Measurements from ENCODE around the gene PCSK5. TPM values are rescaled to one million over a fixed set of nuclear protein-coding genes. Genes with fewer than 3 reads are reported as not detected.

The PCSK5 gene
- total RNA-seq, 4 donors from 2014 or later, result 6.5 to 24.3 (median 12.4) TPM

DNA sequence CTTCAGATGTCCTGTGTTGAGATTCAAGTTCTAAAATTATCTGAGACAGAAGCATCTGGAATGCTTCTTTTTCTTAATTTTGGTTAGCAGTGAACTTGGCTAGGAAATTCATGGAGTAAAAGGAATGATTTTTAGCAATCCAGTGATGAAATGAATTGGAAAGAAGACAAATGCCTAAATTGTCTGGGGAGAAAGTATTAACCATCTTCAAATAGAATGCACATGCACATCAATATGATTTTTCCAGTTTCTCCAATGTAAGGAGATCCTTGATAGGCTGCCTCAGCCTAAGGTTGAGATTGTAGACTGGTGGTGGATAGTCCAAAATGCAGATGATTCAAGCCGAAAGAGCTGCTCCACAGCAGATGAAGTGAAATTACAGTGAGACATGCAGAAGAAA is 106.7 kb downstream of the PCSK5 start:
- H3K4me1 ChIP-seq, result no peaks in the 10 kb centered on the region
- H3K9me3 ChIP-seq, result no peaks in the 10 kb centered on the region
- H3K4me3 ChIP-seq, result no peak overlapping the region
- H3K36me3 ChIP-seq, result no peaks in the 10 kb centered on the region
- H3K27ac ChIP-seq, result no peak overlapping the region
- intact Hi-C loops (cut with DNase I; ENCODE audit: low total_unique reads), result no loop called here
- TF ChIP-seq POLR2A (IDR thresholded peaks at IDR 0.05), result no peak
- TF ChIP-seq, protein P1, sequence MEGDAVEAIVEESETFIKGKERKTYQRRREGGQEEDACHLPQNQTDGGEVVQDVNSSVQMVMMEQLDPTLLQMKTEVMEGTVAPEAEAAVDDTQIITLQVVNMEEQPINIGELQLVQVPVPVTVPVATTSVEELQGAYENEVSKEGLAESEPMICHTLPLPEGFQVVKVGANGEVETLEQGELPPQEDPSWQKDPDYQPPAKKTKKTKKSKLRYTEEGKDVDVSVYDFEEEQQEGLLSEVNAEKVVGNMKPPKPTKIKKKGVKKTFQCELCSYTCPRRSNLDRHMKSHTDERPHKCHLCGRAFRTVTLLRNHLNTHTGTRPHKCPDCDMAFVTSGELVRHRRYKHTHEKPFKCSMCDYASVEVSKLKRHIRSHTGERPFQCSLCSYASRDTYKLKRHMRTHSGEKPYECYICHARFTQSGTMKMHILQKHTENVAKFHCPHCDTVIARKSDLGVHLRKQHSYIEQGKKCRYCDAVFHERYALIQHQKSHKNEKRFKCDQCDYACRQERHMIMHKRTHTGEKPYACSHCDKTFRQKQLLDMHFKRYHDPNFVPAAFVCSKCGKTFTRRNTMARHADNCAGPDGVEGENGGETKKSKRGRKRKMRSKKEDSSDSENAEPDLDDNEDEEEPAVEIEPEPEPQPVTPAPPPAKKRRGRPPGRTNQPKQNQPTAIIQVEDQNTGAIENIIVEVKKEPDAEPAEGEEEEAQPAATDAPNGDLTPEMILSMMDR (IDR thresholded peaks at IDR 0.05), result no peak
- H3K27me3 ChIP-seq, result no peaks in the 10 kb centered on the region
- no peak for DNase-seq

DNA sequence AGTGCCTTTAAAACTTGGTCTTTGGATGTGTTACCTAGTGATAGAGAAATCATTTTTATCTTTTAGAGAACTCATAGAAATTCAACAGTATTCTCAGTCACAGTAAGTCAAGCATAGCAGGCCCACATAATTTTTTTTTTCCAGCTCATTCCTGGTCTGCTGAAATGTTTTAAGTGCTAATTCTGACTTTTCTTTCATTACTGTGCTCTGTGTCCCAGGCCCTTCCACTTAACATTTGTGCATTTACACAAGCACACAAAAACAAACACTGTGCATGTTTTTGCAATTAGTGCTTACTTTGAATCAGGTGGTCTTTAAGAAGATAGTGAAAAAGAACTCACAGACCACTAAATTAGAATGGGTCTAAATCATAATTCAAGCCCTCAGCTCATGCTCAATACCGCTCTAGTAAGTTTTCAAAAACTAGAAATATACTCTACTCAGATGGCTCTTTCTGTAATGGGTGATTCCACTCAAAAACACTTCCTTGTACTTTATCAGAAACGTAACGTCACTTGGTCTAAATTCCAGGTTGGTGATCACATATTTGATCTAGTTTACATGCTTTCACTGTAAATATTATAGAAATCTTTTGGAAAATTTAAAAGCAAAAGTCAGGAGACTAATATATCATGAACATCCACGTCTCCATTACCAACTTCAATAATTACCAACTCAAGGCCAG is 107.8 kb downstream of the PCSK5 start:
- TF ChIP-seq, protein P1 (IDR thresholded peaks at IDR 0.05), result no peak
- no peak for TF ChIP-seq POLR2A (IDR thresholded peaks at IDR 0.05)

DNA sequence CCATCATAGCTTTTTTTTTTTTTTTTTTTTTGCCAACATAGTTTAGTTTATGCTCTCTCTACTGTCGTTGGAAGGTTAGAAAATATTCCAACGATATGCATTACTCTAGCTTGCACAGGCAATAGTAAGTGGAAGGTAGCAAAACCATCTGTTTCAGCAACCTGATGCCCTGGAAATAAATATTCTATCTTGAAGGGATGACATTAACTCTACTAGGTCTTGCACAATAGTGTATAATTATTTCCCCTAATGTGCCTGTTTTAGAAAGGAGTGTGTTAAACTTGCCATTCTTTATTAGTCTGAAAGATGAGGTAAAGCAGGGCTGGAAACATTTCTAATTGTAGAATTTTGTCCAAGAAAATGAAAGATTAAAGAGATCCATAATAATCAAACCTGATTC is 111.0 kb downstream of the PCSK5 start:
- intact Hi-C loops (cut with DNase I; ENCODE audit: low total_unique reads), result no loop called here
- Histone ChIP-seq H3K27ac (no peak overlapping the region), H3K36me3 (no peaks in the 10 kb centered on the region), H3K4me3 (no peak overlapping the region), H3K27me3 (no peaks in the 10 kb centered on the region), H3K4me1 (no peaks in the 10 kb centered on the region), H3K9me3 (no peaks in the 10 kb centered on the region)
- DNase-seq, result no peak
- TF ChIP-seq, protein P1 (IDR thresholded peaks at IDR 0.05), result no peak
- TF ChIP-seq POLR2A (IDR thresholded peaks at IDR 0.05), result no peak

More for the DNA sequence above, 107.8 kb downstream of the PCSK5 start:
- DNase-seq, result no peak
- H3K36me3 ChIP-seq, result no peaks in the 10 kb centered on the region
- H3K27me3 ChIP-seq, result no peaks in the 10 kb centered on the region
- H3K4me3 ChIP-seq, result no peak overlapping the region
- H3K4me1 ChIP-seq, result no peaks in the 10 kb centered on the region
- intact Hi-C loops (cut with DNase I; ENCODE audit: low total_unique reads), result no loop called here
- H3K9me3 ChIP-seq, result no peaks in the 10 kb centered on the region
- H3K27ac ChIP-seq, result no peak overlapping the region

- no peak for DNase-seq
- Histone ChIP-seq H3K27me3 (no peaks in the 10 kb centered on the region), H3K36me3 (no peaks in the 10 kb centered on the region), H3K4me1 (no peaks in the 10 kb centered on the region), H3K9me3 (no peaks in the 10 kb centered on the region), H3K4me3 (no peak overlapping the region), H3K27ac (no peak overlapping the region)
- TF ChIP-seq POLR2A (IDR thresholded peaks at IDR 0.05), result no peak
- intact Hi-C loops (cut with DNase I; ENCODE audit: low total_unique reads), result no loop called here
Observed at GRCh38 chr9:76003041-76003440, 112.6 kb downstream of the PCSK5 start.

- no peaks in the 10 kb centered on the region for H3K36me3 ChIP-seq
- no peak for DNase-seq
- H3K27ac ChIP-seq, result no peak overlapping the region
- H3K4me3 ChIP-seq, result no peak overlapping the region
- H3K4me1 ChIP-seq, result no peaks in the 10 kb centered on the region
- intact Hi-C loops (cut with DNase I; ENCODE audit: low total_unique reads), result no loop called here
- H3K9me3 ChIP-seq, result no peaks in the 10 kb centered on the region
- no peaks in the 10 kb centered on the region for H3K27me3 ChIP-seq
- TF ChIP-seq POLR2A (IDR thresholded peaks at IDR 0.05), result no peak
- TF ChIP-seq, protein P1 (IDR thresholded peaks at IDR 0.05), result no peak
Observed at GRCh38 chr9:76004526-76004925, 114.1 kb downstream of the PCSK5 start.
